Measurements from ENCODE around the gene STK39. TPM values are rescaled to one million over a fixed set of nuclear protein-coding genes. Genes with fewer than 3 reads are reported as not detected.

Gene STK39
- total RNA-seq, 1 donor from 2014 or later = 33.4 TPM

DNA sequence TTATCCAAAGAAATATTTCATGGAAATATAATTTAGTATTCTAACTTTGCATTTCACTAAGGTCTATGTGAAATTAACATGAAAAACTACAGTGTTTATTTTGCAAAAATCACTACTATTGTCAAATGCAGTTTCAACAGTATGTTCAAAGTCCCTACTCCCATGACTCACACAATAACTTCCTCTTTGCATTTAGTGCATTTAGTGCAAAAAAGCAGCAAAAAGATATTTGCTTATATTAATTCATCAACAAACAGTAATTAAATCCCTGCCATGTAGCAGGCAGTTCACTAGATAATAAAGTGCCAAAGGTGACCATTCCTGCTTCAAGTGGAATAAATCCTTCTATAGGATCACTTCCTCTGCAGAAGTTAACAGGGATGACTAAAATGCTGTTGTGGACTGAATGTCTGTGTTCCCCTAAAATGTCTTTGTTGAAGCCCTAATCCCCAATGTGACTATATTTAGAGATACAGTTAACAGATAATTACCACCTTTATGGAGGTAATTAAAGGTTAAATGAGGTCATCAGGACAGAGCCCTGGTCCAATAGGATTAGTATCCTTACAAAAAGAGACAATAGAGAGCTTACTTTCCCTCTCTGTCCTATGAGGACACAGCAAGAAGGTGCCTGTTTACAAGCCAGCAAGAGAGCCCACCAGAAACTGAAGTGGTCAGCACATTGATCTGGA is 61.7 kb downstream of the STK39 start:
- intact Hi-C loops (cut with micrococcal nuclease) = loop anchor here (1.0 kb wide), 1 partner anchor 8 kb away; no protein-coding TSS in a partner anchor

DNA sequence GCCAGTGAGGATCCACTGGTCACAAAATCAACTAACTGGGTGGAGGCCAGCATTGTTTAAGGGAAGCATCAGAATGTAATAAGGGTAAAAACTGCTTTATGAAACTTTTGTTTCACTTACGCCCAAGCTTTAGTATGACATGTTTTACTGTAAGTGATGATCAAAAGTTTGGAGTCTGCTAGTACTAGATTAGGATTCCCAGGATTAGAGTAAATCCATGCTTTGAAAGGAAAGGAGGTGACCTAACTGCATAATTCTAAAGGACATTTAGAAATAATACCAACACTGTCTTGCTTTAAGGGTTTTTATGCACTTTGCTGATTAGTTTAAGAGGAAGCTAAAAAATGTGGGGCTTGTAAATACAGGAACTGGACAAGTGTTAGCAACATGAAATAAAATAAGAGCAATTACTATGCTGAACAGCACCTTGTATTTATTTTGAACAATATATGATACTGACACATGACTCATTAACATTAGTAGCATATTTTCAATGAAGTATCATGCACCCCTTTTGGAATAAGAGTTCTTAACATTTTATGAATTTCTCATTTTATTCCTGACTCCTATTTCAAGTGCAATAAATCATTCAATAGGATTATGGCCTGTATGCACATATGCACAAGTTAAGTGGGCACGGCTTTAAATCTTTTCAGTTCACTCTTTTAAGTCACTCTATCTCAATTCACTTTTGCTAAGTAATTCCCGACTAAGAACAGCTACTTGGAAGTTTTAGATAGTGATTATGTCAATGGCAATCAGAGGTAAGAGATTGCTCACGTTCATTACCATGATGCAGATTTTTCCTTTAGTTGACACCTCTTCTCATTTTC is 62.5 kb downstream of the STK39 start:
- intact Hi-C loops (cut with micrococcal nuclease) = loop anchor here (1.0 kb wide), 1 partner anchor 8 kb away; no protein-coding TSS in a partner anchor

DNA sequence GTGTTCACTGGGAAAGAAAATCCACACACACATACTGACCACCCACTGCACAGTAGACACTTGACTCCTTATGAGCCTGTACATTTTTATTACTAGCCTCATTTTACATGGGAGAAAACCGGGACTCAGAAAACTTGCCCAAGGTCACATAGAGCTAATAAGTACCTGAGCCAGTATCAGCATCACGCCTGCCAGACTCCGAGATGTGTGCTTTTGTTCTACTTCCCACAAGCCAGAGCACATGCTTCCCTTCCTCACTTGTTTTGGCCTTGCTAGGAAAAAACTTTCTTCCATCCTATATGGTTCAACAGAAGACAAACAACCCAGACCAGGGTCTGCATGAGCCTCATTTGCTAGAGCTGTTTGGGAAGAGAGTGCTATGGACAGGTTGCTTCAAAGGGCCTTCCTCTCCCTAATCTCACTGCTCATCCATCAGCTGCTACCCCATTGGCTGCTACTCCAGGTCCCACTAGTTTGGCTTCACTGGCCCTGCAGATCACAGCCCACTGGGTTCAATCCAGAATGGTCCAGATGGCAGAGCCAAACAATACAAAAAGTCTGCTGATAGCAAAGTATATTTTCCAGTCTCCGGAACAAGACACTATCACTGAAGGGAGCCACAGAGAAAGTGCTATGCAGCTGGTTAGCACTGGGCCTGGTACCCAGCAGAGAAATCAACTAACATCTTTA is 63.9 kb downstream of the STK39 start:
- intact Hi-C loops (cut with micrococcal nuclease) = no loop called here

DNA sequence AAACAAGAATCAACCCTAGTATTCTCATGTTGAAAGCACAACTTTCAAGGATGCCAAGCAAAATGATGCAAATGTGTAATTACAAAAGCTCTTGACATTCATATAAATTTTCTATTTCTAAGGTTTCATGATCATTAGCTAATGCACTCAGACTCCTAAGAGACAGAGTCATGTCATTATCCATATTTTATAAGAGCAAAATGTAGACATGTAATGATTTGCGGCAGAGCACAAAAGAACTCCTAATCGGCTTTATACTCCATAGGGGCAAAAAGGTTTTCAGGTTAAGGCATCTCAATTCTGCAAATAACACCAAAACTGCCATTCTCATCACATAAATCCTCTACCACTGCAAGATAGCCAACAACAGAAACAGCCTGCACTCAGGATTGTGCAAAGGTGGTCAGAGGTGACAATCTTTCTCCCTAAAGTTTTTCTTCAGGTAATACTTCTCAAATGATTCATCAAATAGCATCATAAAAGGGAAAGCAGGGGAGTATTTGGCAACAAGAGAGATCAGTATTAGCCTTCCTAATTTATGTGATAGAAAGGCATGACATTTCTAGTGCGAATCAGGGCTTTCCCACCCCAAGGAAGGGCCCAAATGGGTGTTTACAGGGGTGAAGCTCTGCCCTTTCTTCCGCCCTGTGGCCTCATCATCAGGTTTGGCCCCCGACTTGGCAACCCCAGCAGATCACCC is 64.7 kb downstream of the STK39 start:
- intact Hi-C loops (cut with micrococcal nuclease) = no loop called here

GRCh38 chr2:168181825-168182224 is 65.6 kb downstream of the STK39 start:
- intact Hi-C loops (cut with micrococcal nuclease) = no loop called here

DNA sequence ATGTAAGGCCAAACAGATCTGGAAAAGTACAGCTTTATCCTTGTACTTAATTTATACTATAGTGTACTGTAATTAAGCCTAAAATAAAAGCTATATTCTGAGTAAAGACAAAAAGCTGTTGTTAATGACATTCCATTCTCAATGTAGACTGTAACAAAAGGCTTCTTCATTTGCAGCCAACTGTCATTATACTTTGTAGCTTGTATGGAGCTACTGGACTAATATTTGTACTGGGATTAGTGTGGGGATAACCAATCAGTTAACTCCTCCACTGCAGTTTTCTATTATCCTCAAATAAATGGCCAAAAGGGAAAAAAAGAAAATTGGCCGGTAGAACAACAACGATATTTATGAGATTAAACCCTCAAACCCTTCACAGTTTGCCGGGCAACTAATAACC is 66.5 kb downstream of the STK39 start:
- intact Hi-C loops (cut with micrococcal nuclease) = no loop called here

GRCh38 chr2:168180483-168180882 is 66.9 kb downstream of the STK39 start:
- intact Hi-C loops (cut with micrococcal nuclease) = no loop called here

DNA sequence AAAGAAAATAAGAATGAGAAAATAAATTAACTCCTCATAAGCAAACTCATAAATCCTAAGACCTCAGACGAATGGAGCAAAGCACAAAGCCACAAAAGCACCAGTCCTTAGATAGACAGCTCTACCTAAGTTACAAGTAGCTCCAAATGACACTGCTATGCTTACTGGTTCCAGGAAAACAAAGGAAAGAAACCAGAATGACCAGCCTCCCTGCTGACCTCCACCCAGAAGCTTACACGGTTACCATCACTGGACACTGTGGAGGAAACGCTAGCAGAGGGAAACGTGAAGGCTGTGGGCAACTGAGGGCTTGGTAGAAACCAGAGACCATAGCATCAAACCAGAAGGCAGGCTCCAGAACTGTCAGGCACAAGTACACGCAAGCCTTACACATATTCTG is 67.8 kb downstream of the STK39 start:
- intact Hi-C loops (cut with micrococcal nuclease) = no loop called here

GRCh38 chr2:168178520-168179324 is 68.7 kb downstream of the STK39 start:
- intact Hi-C loops (cut with micrococcal nuclease) = no loop called here

DNA sequence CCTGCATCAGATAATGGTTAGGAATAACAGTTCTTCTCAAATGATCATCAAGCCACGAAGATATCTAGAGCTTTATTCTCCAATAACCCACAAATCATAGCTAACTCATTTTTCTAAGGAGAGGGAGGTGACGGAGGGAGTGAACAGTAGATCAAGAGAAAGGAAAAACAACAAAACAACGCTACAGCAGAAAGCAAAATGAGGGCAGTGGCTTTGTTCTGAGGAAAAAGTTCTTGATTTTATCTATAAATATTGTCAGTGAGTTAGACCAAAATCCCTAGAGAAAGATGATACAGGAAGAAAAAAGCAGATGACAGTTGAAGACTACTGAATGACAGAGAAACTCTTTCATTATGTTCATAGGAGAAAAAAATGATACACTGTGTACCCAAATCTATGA is 71.0 kb downstream of the STK39 start:
- intact Hi-C loops (cut with micrococcal nuclease) = no loop called here

GRCh38 chr2:168175469-168175868 is 71.9 kb downstream of the STK39 start:
- intact Hi-C loops (cut with micrococcal nuclease) = no loop called here

DNA sequence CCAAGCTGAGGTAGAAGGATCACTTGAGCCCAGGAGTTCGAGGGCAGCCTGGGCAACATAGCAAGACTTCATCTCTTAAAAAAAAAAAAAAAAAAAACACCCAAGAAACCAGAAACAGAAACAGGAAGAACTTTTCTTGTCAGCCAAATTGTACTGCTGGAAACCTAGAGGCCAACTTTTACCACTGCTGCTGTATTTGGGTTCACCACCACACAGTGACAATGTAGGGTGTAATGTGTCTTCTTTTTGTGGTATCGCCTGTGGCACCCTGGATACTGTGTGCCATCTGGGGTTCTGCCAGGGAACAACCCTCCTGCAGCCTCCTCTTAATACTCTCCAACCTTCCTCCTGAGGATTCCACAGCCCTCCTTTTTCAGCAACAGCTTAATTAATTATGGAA is 72.6 kb downstream of the STK39 start:
- intact Hi-C loops (cut with micrococcal nuclease) = loop anchor here (1.0 kb wide), 2 partner anchors 21 to 73 kb away; partner anchors contain the start of gene STK39

- intact Hi-C loops (cut with micrococcal nuclease) = no loop called here
Observed at GRCh38 chr2:168172071-168172470, 75.3 kb downstream of the STK39 start.

DNA sequence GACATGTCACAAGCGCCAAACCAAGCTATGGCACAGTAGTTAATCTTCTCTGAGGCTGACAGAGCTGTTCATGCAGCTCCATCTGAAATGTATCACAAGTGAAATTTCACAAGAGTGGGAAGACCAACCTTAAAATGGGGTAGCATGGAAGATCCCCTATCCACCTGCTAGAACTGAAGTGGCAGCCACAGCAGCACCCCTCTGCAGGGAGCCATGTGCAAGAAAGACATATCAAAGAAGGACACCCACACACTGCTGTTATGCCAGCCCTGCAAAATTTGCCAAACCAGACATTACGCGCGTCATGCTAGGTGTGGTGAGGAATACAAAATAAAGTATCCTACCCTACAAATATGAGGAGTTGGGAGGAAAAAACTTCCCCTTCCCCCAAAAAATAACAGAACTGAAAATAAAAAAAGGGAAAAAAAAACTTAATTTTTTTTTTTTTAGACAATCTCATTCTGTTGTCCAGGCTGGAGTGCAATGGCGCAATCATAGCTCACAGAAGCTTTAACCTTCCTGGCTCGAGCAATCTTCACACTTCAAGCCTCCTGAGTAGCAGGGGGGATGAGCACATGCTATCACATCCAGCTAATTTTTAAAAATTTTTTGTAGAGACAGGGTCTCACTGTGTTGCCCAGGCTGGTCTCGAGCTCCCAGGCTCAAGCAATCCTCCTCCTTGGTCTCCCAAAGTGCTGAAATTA is 76.2 kb downstream of the STK39 start:
- intact Hi-C loops (cut with micrococcal nuclease) = no loop called here

GRCh38 chr2:168169097-168169745 is 78.2 kb downstream of the STK39 start:
- intact Hi-C loops (cut with micrococcal nuclease) = no loop called here

GRCh38 chr2:168167511-168168263 is 79.7 kb downstream of the STK39 start:
- intact Hi-C loops (cut with micrococcal nuclease) = no loop called here

GRCh38 chr2:168166902-168167510 is 80.4 kb downstream of the STK39 start:
- intact Hi-C loops (cut with micrococcal nuclease) = no loop called here

Data from T-helper 1 cell treated with Interleukin-12 subunit alpha and Interleukin-12 subunit beta and Interleukin-4 antibody, amounts not matched to agents 30 ng/mL and 1 ng/mL, for 36 hours (primary cell).